GM12878 (cell line): ENCODE data around the gene CSNK1G2. TPM values are rescaled to one million over a fixed set of nuclear protein-coding genes. Genes with fewer than 3 reads are reported as not detected.

Experiments used
- ATAC-seq: fragments of 200-7000 bp; cut with Tn5 transposase; 3 replicates; pipeline ENCODE4 v1.9.1; 2020; ENCODE audit warnings: mild to moderate bottlenecking, moderate library complexity
- BruUV-seq: library from RNA; stranded (reverse); fragments of 400-500 nt; replicated peaks from 2 replicates; lab custom pipeline; 2021; lab: Mats Ljungman, UMichigan
- CTCF ChIA-PET: fragments of 300-600 bp; sonication (Branson Sonifier 250); formaldehyde crosslinking; extraction: SDS; loops from one replicate; lab custom pipeline; 2021; ENCODE audit warnings: inconsistent platforms; lab: Yijun Ruan, JAX
- POLR2A ChIA-PET: fragments of 350-600 bp; formaldehyde crosslinking; extraction: SDS; loops from one replicate; lab custom pipeline; 2021; ENCODE audit warnings: inconsistent platforms; lab: Charles Lee
- RAD21 ChIA-PET: fragments of 300-600 bp; sonication (Branson Sonifier 250); formaldehyde crosslinking; loops from one replicate; lab custom pipeline; 2023; ENCODE audit warnings: antibody characterized with exemption; ENCODE audit not compliant: unreplicated experiment; lab: Charles Lee
- SMC1A ChIA-PET: fragments of 300-600 bp; sonication (Branson Sonifier 250); formaldehyde crosslinking; loops from one replicate; lab custom pipeline; 2023; ENCODE audit not compliant: unreplicated experiment, uncharacterized antibody; lab: Charles Lee
- DNase-seq: peaks from one replicate; pipeline ENCODE4 v3.0.0-alpha.2; 2011; ENCODE audit warnings: low read depth, low spot score
- FAIRE-seq: peaks from 3 replicates; lab custom pipeline; 2011; peaks lifted over from hg19 to GRCh38; lab: Jason Lieb, UNC
- H2AFZ ChIP-seq: 2 replicates; pipeline ENCODE4 v1.6.0; 2011; ENCODE audit warnings: low read depth, low read length, control low read depth; ENCODE audit not compliant: control insufficient read depth
- H3K27ac ChIP-seq: 2 replicates; pipeline ENCODE4 v1.5.1; 2011; ENCODE audit warnings: control low read depth; ENCODE audit not compliant: control insufficient read depth, insufficient read depth
- H3K27me3 ChIP-seq, 2 experiments: replicated peaks in 1 of 2; 2 replicates each; pipeline versions ENCODE4 v1.6.0 to v1.6.1; 2011; ENCODE audit warnings: low read length in 1 of 2; ENCODE audit not compliant: control insufficient read depth in 2 of 2, insufficient read depth in 2 of 2
- H3K36me3 ChIP-seq, 2 experiments: 2 replicates each; pipeline ENCODE4 v1.5.1; 2011; ENCODE audit warnings: low read length in 1 of 2; ENCODE audit not compliant: control insufficient read depth in 2 of 2, insufficient read depth in 2 of 2
- H3K4me1 ChIP-seq: 2 replicates; pipeline ENCODE4 v1.6.1; 2011; ENCODE audit warnings: mild to moderate bottlenecking, low read length, moderate library complexity, mixed read lengths; ENCODE audit not compliant: control insufficient read depth, insufficient read depth
- H3K4me2 ChIP-seq: 2 replicates; pipeline ENCODE4 v1.6.0; 2011; ENCODE audit warnings: control low read depth; ENCODE audit not compliant: control insufficient read depth, insufficient read depth
- H3K4me3 ChIP-seq: fragments of 200-600 bp; sonication (generic); 2 replicates; pipeline ENCODE4 v1.5.1; 2016
- H3K79me2 ChIP-seq: 2 replicates; pipeline ENCODE4 v1.6.0; 2011; ENCODE audit warnings: low read length; ENCODE audit not compliant: control insufficient read depth, insufficient read depth
- H3K9ac ChIP-seq: 2 replicates; pipeline ENCODE4 v1.8.0; 2011; ENCODE audit warnings: low read length, control low read depth, mixed read lengths; ENCODE audit not compliant: control insufficient read depth, insufficient read depth
- H3K9me3 ChIP-seq: replicated peaks from 3 replicates; pipeline ENCODE4 v1.5.1; 2011; ENCODE audit warnings: mild to moderate bottlenecking, low read length; ENCODE audit not compliant: control insufficient read depth, insufficient read depth
- H4K20me1 ChIP-seq: 2 replicates; pipeline ENCODE4 v1.6.0; 2011; ENCODE audit not compliant: control insufficient read depth, insufficient read depth
- CBX5 ChIP-seq: sonication (generic); IDR thresholded peaks from 2 replicates; pipeline ENCODE4 v1.6.1; 2016; ENCODE audit warnings: low read depth, moderate library complexity, mild to moderate bottlenecking, inconsistent platforms
- CEBPZ ChIP-seq: fragments of 150-350 bp; IDR thresholded peaks from 2 replicates; pipeline ENCODE4 v1.6.1; 2016; ENCODE audit warnings: low read depth, low read length
- MAX ChIP-seq: IDR thresholded peaks from 2 replicates; pipeline ENCODE4 v1.6.1; 2012; ENCODE audit warnings: low read depth, low read length, improper control_type of control experiment
- MYC ChIP-seq: IDR thresholded peaks from 2 replicates; pipeline ENCODE4 v1.6.1; 2011; ENCODE audit warnings: mild to moderate bottlenecking, low read length, moderate library complexity, inconsistent platforms; ENCODE audit not compliant: insufficient read depth, insufficient replicate concordance, insufficient read length, severe bottlenecking
- USF1 ChIP-seq: IDR thresholded peaks from 2 replicates; pipeline ENCODE4 v1.6.1; 2011; ENCODE audit warnings: borderline replicate concordance, low read depth, mild to moderate bottlenecking, moderate library complexity, mixed read lengths, low read length; ENCODE audit not compliant: insufficient read depth; ENCODE audit errors: extremely low read length
- ZBTB11 ChIP-seq: fragments of 450-650 bp; formaldehyde crosslinking; IDR thresholded peaks from 2 replicates; pipeline ENCODE4 v1.5.0; 2022; ENCODE audit warnings: mild to moderate bottlenecking, missing genetic modification characterization
- WGBS: methylation state at CpG from one replicate; pipeline ENCODE4 v1.1.6; 2016; ENCODE audit warnings: low lambda C conversion rate; ENCODE audit not compliant: insufficient replicate concordance, insufficient coverage; ENCODE audit errors: missing lambda C conversion rate; 5-methylcytosine and 5-hydroxymethylcytosine counted together
- in situ Hi-C: fragments of 300-500 bp; cut with MboI; formaldehyde crosslinking; loops from 9 replicates; pipeline ENCODE4 v1.14.3; 2018; ENCODE audit warnings: mixed read lengths
- intact Hi-C: fragments of 100-400 bp; cut with micrococcal nuclease; formaldehyde crosslinking; loops from one replicate; pipeline ENCODE4 v1.14.2; 2022; ENCODE audit not compliant: unreplicated experiment
- polyA plus RNA-seq, 11 experiments: library from polyadenylated mRNA; depleted of rRNA in 4 of 11; unstranded in 6 of 11; stranded (reverse) in 5 of 11; fragments of >200 nt; fragmentation: Nextera tagmentation in 4 of 11; fragmentation: Illumina TruSeq in 1 of 11; extraction: Ambion mirVana in 4 of 11; extraction: Trizol in 1 of 11; gene quantifications; 1 replicate in 1 of 11; 2 replicates in 10 of 11; pipeline versions ENCODE4 v1.2.1 to v1.2.3, GENCODE V29; 2011 to 2016; ENCODE audit warnings: inconsistent platforms in 2 of 11, missing spikeins in 2 of 11, low read depth in 1 of 11
- total RNA-seq, 4 experiments: library from RNA; depleted of rRNA in 3 of 4; stranded (reverse); fragments of >200 nt in 3 of 4; fragmentation: Illumina TruSeq in 1 of 4; extraction: Trizol in 1 of 4; gene quantifications; 2 replicates each; pipeline versions ENCODE4 v1.2.1 to v1.2.3, GENCODE V29; 2013 to 2021

Gene CSNK1G2
- total and polyA plus RNA-seq, 10 of the 15 experiments (the other 5 are each of a cell fraction or from before 2014, with no cell fraction given), result 0.64 to 109 (median 25.0) TPM

GRCh38 chr19:1953037-1953436 lies 12.1 kb downstream of the CSNK1G2 start:
- no peaks in the 10 kb centered on the region; the same call in 1 of the 2 replicates for H4K20me1 ChIP-seq
- WGBS, result 94% methylated on average over 13 of the region's 19 CpGs
- no peaks in the 10 kb centered on the region; the same call in 2 of the 3 replicates for H3K9me3 ChIP-seq
- in situ Hi-C loops (no loop called here), intact Hi-C loops (no loop called here)
- H2AFZ ChIP-seq, result no peak overlapping the region
- no peaks in the 10 kb centered on the region for H3K27me3 ChIP-seq
- no peak for FAIRE-seq
- no peak overlapping the region for H3K4me2 ChIP-seq
- no peak overlapping the region for H3K4me3 ChIP-seq
- DNase-seq, result no peak
- TF ChIP-seq ZBTB11 (no peak), CEBPZ (no peak), USF1 (no peak), MAX (no peak), CBX5 (no peak), MYC (no peak)
- H3K9ac ChIP-seq, result no peak overlapping the region
- ChIA-PET POLR2A (no interaction called here), RAD21 (no interaction called here), CTCF (no interaction called here), SMC1A (no interaction called here)
- H3K27ac ChIP-seq, result no peak overlapping the region
- BruUV-seq, result no TSS peak
- no peak for ATAC-seq
- H3K79me2 ChIP-seq, result peaks cover 43% of the 10 kb centered on the region
- peaks cover 5 to 33% of the 10 kb centered on the region in 2 experiments; a peak in 2 of 4 replicates for H3K36me3 ChIP-seq
- H3K4me1 ChIP-seq, result no peaks in the 10 kb centered on the region
